Neural crest cell (in vitro differentiated cells): ENCODE data around the gene NCAPG. TPM values are rescaled to one million over a fixed set of nuclear protein-coding genes. Genes with fewer than 3 reads are reported as not detected.

Experiments
- DNase-seq: peaks from one replicate; pipeline ENCODE4 v3.0.0; 2021; ENCODE audit warnings: low read depth, mixed read lengths, low spot score
- H3K27ac Mint-ChIP-seq: one replicate; pipeline ENCODE4 v1.8.0; 2021; ENCODE audit warnings: mild to moderate bottlenecking, mixed read lengths; ENCODE audit not compliant: unreplicated experiment
- H3K27me3 Mint-ChIP-seq: 2 replicates; pipeline ENCODE4 v1.8.0; 2021; ENCODE audit warnings: low read depth, mild to moderate bottlenecking, mixed read lengths
- H3K36me3 Mint-ChIP-seq: 2 replicates; pipeline ENCODE4 v1.8.0; 2021; ENCODE audit warnings: low read depth, mild to moderate bottlenecking, mixed read lengths
- H3K4me1 Mint-ChIP-seq: 2 replicates; pipeline ENCODE4 v1.8.0; 2021; ENCODE audit warnings: mixed read lengths
- H3K4me3 Mint-ChIP-seq: one replicate; pipeline ENCODE4 v1.8.0; 2021; ENCODE audit warnings: mild to moderate bottlenecking, mixed read lengths
- H3K9me3 Mint-ChIP-seq: 2 replicates; pipeline ENCODE4 v1.8.0; 2021; ENCODE audit warnings: mixed read lengths
- total RNA-seq: library from RNA; stranded (reverse); gene quantifications from 2 replicates; pipeline ENCODE4 v1.2.1, GENCODE V29; 2021
- TF ChIP-seq, protein P1 (sequence below): fragments of 200-600 bp; sonication (generic); conservative IDR thresholded peaks from 2 replicates; pipeline ENCODE4 v1.5.0; 2021; ENCODE audit warnings: antibody characterized with exemption, mild to moderate bottlenecking

The NCAPG gene
- total RNA-seq, 1 donor from 2014 or later = 79.6 TPM

- TF ChIP-seq, protein P1, sequence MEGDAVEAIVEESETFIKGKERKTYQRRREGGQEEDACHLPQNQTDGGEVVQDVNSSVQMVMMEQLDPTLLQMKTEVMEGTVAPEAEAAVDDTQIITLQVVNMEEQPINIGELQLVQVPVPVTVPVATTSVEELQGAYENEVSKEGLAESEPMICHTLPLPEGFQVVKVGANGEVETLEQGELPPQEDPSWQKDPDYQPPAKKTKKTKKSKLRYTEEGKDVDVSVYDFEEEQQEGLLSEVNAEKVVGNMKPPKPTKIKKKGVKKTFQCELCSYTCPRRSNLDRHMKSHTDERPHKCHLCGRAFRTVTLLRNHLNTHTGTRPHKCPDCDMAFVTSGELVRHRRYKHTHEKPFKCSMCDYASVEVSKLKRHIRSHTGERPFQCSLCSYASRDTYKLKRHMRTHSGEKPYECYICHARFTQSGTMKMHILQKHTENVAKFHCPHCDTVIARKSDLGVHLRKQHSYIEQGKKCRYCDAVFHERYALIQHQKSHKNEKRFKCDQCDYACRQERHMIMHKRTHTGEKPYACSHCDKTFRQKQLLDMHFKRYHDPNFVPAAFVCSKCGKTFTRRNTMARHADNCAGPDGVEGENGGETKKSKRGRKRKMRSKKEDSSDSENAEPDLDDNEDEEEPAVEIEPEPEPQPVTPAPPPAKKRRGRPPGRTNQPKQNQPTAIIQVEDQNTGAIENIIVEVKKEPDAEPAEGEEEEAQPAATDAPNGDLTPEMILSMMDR = no peak
- H3K4me3 Mint-ChIP-seq = no peak overlapping the region
- H3K9me3 Mint-ChIP-seq = peaks cover 4% of the 10 kb centered on the region
- H3K27ac Mint-ChIP-seq = no peak overlapping the region
- DNase-seq = no peak
- H3K4me1 Mint-ChIP-seq = peaks cover 13% of the 10 kb centered on the region
- H3K36me3 Mint-ChIP-seq = no peaks in the 10 kb centered on the region
- no peaks in the 10 kb centered on the region for H3K27me3 Mint-ChIP-seq
These were observed 45.1 kb upstream of the NCAPG start for GRCh38 chr4:17765514-17766286.

DNA sequence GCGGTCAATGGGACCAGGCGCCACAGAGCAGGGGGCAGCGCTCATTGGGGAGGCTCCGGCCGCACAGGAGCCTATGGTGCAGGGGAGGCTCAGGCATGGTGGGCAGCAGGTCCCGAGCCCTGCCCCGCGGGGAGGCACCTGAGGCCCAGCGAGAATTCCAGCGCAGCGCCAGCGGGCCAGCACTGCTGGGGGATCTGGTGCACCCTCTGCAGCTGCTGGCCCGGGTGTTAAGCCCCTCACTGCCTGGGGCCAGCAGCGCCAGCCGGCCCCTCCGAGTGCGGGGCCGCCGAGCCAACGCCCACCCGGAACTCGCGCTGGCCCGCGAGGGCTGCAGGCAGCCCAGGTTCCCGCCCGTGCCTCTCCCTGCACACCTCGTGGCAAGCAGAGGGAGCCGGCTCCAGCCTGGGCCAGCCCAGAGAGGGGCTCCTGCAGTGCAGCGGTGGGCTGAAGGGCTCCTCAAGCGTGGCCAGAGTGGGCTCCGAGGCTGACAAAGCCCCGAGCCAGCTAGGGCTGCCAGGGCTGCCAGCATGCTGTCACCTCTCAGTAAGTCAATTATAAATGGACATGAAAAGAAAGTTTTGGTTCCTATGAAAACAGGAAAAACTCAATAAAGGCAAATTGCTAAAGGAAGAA is 43.8 kb upstream of the NCAPG start:
- no peak overlapping the region for H3K4me3 Mint-ChIP-seq
- peaks cover 13% of the 10 kb centered on the region for H3K4me1 Mint-ChIP-seq
- H3K9me3 Mint-ChIP-seq = peaks cover 4% of the 10 kb centered on the region
- no peaks in the 10 kb centered on the region for H3K36me3 Mint-ChIP-seq
- H3K27me3 Mint-ChIP-seq = no peaks in the 10 kb centered on the region
- TF ChIP-seq, protein P1 = no peak
- no peak for DNase-seq
- H3K27ac Mint-ChIP-seq = no peak overlapping the region

GRCh38 chr4:17769406-17770174 is 41.2 kb upstream of the NCAPG start:
- DNase-seq = no peak
- Mint-ChIP-seq H3K9me3 (peaks cover 4% of the 10 kb centered on the region), H3K4me3 (no peak overlapping the region), H3K4me1 (no peaks in the 10 kb centered on the region), H3K27ac (no peak overlapping the region), H3K27me3 (no peaks in the 10 kb centered on the region), H3K36me3 (no peaks in the 10 kb centered on the region)
- TF ChIP-seq, protein P1 = no peak

DNA sequence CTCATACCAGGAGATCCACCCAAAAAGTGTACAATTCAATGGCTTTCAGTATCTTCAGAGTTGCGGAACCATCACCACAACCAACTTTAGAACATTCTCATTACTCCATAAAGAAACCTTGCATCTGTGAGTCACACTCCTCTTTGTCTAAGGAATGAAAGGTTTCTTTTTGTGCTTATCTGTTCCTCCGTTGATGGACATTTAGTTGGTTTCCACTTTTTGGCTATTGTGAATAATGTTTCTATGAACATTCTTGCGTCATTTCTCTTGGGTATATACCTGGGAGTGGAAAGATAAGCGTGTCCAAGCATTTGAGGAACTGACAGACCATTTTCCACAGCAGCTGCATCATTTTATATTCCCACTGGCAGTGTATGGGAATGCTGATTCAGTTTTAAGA is 39.9 kb upstream of the NCAPG start:
- H3K9me3 Mint-ChIP-seq = peaks cover 4% of the 10 kb centered on the region
- no peaks in the 10 kb centered on the region for H3K27me3 Mint-ChIP-seq
- TF ChIP-seq, protein P1 = no peak
- no peak overlapping the region for H3K27ac Mint-ChIP-seq
- no peaks in the 10 kb centered on the region for H3K4me1 Mint-ChIP-seq
- no peak overlapping the region for H3K4me3 Mint-ChIP-seq
- no peak for DNase-seq
- H3K36me3 Mint-ChIP-seq = no peaks in the 10 kb centered on the region

GRCh38 chr4:17771284-17771908 is 39.4 kb upstream of the NCAPG start:
- Mint-ChIP-seq H3K4me1 (no peaks in the 10 kb centered on the region), H3K9me3 (no peaks in the 10 kb centered on the region), H3K27ac (no peak overlapping the region), H3K27me3 (no peaks in the 10 kb centered on the region), H3K4me3 (no peak overlapping the region), H3K36me3 (no peaks in the 10 kb centered on the region)
- no peak for DNase-seq
- TF ChIP-seq, protein P1 = no peak
